ENCODE results near the gene IAH1.

Gene IAH1

DNA sequence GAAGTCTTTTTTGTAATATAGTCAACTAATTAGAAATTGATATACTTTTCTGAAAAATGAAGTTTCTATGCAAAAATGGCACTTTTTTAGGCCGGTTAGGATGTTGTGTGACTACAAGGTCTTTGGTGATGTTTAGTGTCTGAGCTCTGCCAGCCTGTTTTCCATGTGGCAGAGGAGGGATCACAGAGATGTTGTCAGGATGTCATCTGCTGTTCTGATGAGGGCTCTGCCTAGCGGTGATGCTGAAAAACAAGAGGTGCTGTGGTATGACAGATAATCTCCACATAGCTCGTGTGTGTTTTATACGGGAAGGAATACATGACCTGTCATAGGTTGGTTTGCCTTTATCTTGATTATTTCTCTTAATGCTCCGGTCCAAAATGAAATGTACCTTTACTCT, 12.0 kb upstream of the IAH1 start:
- peak overlapping the region; percentile 54; the same call in 1 of the 2 replicates for H3K4me2 ChIP-seq
- TF ChIP-seq CTCF (conservative IDR thresholded peaks at IDR 0.05; ENCODE audit: low read depth, low read length) = no peak
- no peak overlapping the region for H3K9ac ChIP-seq
- no peaks in the 10 kb centered on the region for H3K36me3 ChIP-seq (ENCODE audit: insufficient read depth)
- H3K4me1 ChIP-seq (ENCODE audit: low read depth, poor library complexity, severe bottlenecking) = peaks cover 36% of the 10 kb centered on the region
- H2AFZ ChIP-seq (ENCODE audit: low read depth) = no peak overlapping the region
- no peaks in the 10 kb centered on the region for H3K79me2 ChIP-seq (ENCODE audit: insufficient read depth, low read depth)
- no peaks in the 10 kb centered on the region for H4K20me1 ChIP-seq (ENCODE audit: insufficient read depth)
- H3K27me3 ChIP-seq (ENCODE audit: insufficient read depth, low read depth) = no peaks in the 10 kb centered on the region
- no peak overlapping the region for H3K4me3 ChIP-seq (IDR thresholded peaks at IDR 0.05; ENCODE audit: insufficient read depth, low read depth, low read length)
- peak overlapping the region; percentile 74 for H3K27ac ChIP-seq

- H3K36me3 ChIP-seq (ENCODE audit: insufficient read depth) = no peaks in the 10 kb centered on the region
- H3K79me2 ChIP-seq (ENCODE audit: insufficient read depth, low read depth) = no peaks in the 10 kb centered on the region
- peaks cover 36% of the 10 kb centered on the region for H3K4me1 ChIP-seq (ENCODE audit: low read depth, poor library complexity, severe bottlenecking)
- H3K4me2 ChIP-seq = peak overlapping the region; percentile 54; the same call in 1 of the 2 replicates
- H4K20me1 ChIP-seq (ENCODE audit: insufficient read depth) = no peaks in the 10 kb centered on the region
- no peak overlapping the region; the same call in 1 of the 2 replicates for H3K9ac ChIP-seq
- H2AFZ ChIP-seq (ENCODE audit: low read depth) = no peak overlapping the region
- no peak overlapping the region for H3K4me3 ChIP-seq (IDR thresholded peaks at IDR 0.05; ENCODE audit: insufficient read depth, low read depth, low read length)
- H3K27ac ChIP-seq = peak overlapping the region; percentile 74
- TF ChIP-seq CTCF (conservative IDR thresholded peaks at IDR 0.05; ENCODE audit: low read depth, low read length) = no peak
- H3K27me3 ChIP-seq (ENCODE audit: insufficient read depth, low read depth) = no peaks in the 10 kb centered on the region
Measured at GRCh38 chr2:9462886-9463697, 11.3 kb upstream of the IAH1 start.

- peak overlapping the region; percentile 20; the same call in 1 of the 2 replicates for H3K9ac ChIP-seq
- H3K4me2 ChIP-seq = peak overlapping the region; percentile 54
Measured at GRCh38 chr2:9463698-9464034, 10.7 kb upstream of the IAH1 start.

GRCh38 chr2:9465170-9465569, 9.2 kb upstream of the IAH1 start:
- Histone ChIP-seq H3K36me3 (ENCODE audit: insufficient read depth) (no peaks in the 10 kb centered on the region), H3K79me2 (ENCODE audit: insufficient read depth, low read depth) (no peaks in the 10 kb centered on the region), H3K4me1 (ENCODE audit: low read depth, poor library complexity, severe bottlenecking) (peaks cover 36% of the 10 kb centered on the region), H3K27ac (peak overlapping the region; percentile 74; the same call in 1 of the 2 replicates), H2AFZ (ENCODE audit: low read depth) (no peak overlapping the region), H3K27me3 (ENCODE audit: insufficient read depth, low read depth) (no peaks in the 10 kb centered on the region), H4K20me1 (ENCODE audit: insufficient read depth) (no peaks in the 10 kb centered on the region), H3K4me3 (IDR thresholded peaks at IDR 0.05; ENCODE audit: insufficient read depth, low read depth, low read length) (no peak overlapping the region), H3K4me2 (no peak overlapping the region), H3K9ac (no peak overlapping the region)
- TF ChIP-seq CTCF (conservative IDR thresholded peaks at IDR 0.05; ENCODE audit: low read depth, low read length) = no peak

More at GRCh38 chr2:9463698-9464034, 10.7 kb upstream of the IAH1 start:
- no peaks in the 10 kb centered on the region for H3K79me2 ChIP-seq (ENCODE audit: insufficient read depth, low read depth)
- H3K4me3 ChIP-seq (IDR thresholded peaks at IDR 0.05; ENCODE audit: insufficient read depth, low read depth, low read length) = no peak overlapping the region
- no peaks in the 10 kb centered on the region for H3K27me3 ChIP-seq (ENCODE audit: insufficient read depth, low read depth)
- H3K36me3 ChIP-seq (ENCODE audit: insufficient read depth) = no peaks in the 10 kb centered on the region
- H3K27ac ChIP-seq = peak overlapping the region; percentile 74
- no peaks in the 10 kb centered on the region for H4K20me1 ChIP-seq (ENCODE audit: insufficient read depth)
- H3K4me1 ChIP-seq (ENCODE audit: low read depth, poor library complexity, severe bottlenecking) = peaks cover 36% of the 10 kb centered on the region
- H2AFZ ChIP-seq (ENCODE audit: low read depth) = no peak overlapping the region
- no peak for TF ChIP-seq CTCF (conservative IDR thresholded peaks at IDR 0.05; ENCODE audit: low read depth, low read length)
